ENCODE measurements around the gene KL.

The KL gene

DNA sequence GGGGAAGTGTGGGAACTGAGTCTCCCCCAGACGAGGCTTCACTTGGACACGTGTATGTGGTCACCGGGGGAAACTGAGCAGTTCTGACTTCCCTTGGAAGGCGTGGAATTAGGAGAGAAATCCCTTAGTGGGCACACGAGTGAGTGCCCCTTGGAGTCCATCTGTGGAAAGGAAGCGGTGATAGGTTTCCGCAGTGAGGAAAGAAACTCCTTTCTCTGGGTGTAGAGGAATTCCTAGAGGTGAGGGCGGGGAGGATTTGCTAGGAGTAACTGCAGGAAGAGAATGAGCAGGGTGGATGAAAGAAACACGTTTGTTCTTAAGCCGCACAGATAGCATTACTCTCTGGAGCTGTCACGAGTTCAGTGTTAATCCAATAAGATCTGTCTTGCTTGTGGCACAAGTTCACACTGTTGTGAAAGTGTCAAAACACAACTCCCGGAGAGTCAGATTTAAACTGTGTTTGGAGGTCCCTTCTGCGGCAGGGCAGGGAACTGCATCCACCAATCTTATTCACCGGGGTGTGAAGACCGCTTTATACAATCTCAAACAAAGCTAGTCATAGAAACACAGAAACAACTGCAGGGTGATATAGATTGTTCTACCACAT is 1.2 kb downstream of the KL start:
- in situ Hi-C loops (cut with HindIII; ENCODE audit: low sequenced_read_pairs): no loop called here
- peak overlapping the region; percentile 32 for H3K4me3 ChIP-seq (ENCODE audit: low read depth, low read length)
- DNase-seq (ENCODE audit: low read depth): peak; percentile 15
- peak; percentile 41 for TF ChIP-seq CTCF (IDR thresholded peaks at IDR 0.05; ENCODE audit: low read depth, low read length, missing control alignments)

DNA sequence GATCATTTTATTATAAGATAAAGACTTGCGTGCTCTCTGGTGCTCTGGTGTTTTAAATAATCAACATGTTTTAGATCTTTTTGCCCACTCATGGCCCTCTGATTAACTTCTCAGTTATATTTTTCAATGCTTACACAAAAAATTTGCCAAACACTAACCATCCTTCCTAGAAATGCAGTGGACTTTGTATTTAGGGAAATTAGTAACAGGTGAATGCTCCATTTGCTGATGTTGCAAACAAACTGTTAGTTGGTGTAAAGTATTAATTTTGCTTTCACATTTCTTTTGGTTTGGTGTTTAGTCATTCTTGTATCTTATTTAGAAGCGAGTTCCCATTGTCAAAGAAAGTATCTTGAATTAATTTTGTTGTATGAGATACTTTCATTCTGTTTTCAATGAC is 2.7 kb downstream of the KL start:
- no peak for DNase-seq (ENCODE audit: low read depth)
- in situ Hi-C loops (cut with HindIII; ENCODE audit: low sequenced_read_pairs): no loop called here
- TF ChIP-seq CTCF (IDR thresholded peaks at IDR 0.05; ENCODE audit: low read depth, low read length, missing control alignments): no peak
- H3K4me3 ChIP-seq (ENCODE audit: low read depth, low read length): no peak overlapping the region

GRCh38 chr13:33022986-33023385 is 6.8 kb downstream of the KL start:
- DNase-seq (ENCODE audit: low read depth): no peak
- in situ Hi-C loops (cut with HindIII; ENCODE audit: low sequenced_read_pairs): no loop called here
- H3K4me3 ChIP-seq (ENCODE audit: low read depth, low read length): no peak overlapping the region
- no peak for TF ChIP-seq CTCF (IDR thresholded peaks at IDR 0.05; ENCODE audit: low read depth, low read length, missing control alignments)

- in situ Hi-C loops (cut with HindIII; ENCODE audit: low sequenced_read_pairs): no loop called here
- no peak for TF ChIP-seq CTCF (IDR thresholded peaks at IDR 0.05; ENCODE audit: low read depth, low read length, missing control alignments)
- no peak for DNase-seq (ENCODE audit: low read depth)
- no peak overlapping the region for H3K4me3 ChIP-seq (ENCODE audit: low read depth, low read length)
These were observed 9.1 kb downstream of the KL start for GRCh38 chr13:33025220-33025744.

DNA sequence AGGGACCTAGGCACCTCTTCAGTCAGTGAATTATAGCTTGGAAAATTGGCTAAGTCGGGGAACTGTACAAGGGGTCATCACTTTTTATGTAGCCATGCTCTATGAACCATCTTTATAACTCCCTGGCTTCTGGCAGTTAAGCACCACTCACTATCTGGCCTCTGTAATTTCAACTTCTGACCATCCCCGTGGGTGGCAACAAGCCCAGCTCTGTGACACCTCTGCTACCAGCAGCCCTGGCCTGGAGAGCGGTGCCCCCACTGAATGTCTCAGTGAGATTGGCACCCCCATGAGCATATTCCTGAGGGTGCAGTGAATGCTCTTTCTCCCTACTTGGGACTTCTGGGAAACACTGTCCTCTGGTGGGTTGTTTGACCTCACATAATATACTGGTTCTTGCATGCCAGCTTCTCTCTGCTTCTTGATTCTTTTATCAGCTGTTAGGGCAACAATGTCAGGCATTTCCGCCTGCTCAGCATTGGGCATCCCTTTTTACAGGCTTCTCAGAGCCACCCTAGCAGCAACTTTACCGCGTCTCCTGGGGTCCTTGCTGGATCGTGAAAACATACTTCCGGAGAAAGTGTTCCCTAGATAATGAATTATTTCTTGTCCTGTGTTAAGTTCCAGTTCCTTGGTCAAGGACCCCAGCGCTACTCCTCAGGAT is 10.4 kb downstream of the KL start:
- in situ Hi-C loops (cut with HindIII; ENCODE audit: low sequenced_read_pairs): no loop called here
- no peak for TF ChIP-seq CTCF (IDR thresholded peaks at IDR 0.05; ENCODE audit: low read depth, low read length, missing control alignments)
- DNase-seq (ENCODE audit: low read depth): no peak

DNA sequence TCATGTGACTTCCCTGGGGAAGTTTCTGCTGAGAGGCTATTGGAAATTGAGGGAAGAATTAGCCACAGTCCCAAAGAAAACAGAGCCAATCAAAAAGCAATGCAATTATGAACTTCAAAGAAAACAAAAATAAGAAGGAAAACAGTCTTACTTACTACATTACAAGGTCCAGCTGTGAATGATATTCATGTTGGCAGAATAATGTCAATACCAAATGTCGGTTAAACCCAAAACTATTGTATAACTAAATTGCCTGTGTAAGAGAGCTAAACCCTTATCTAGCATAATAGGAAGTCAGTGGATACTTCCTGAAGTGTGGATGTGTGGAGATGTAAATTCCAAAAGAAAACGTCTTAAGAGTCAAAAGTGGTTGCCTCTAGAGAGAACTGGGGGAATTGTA is 12.4 kb downstream of the KL start:
- no peak overlapping the region for H3K4me3 ChIP-seq (ENCODE audit: low read depth, low read length)
- in situ Hi-C loops (cut with HindIII; ENCODE audit: low sequenced_read_pairs): no loop called here
- no peak for DNase-seq (ENCODE audit: low read depth)
- TF ChIP-seq CTCF (IDR thresholded peaks at IDR 0.05; ENCODE audit: low read depth, low read length, missing control alignments): no peak

More for the DNA sequence above, 10.4 kb downstream of the KL start:
- H3K4me3 ChIP-seq (ENCODE audit: low read depth, low read length): no peak overlapping the region

Data from astrocyte of the cerebellum (primary cell).